ENCODE results near the gene PPP4C. TPM values are rescaled to one million over a fixed set of nuclear protein-coding genes. Genes with fewer than 3 reads are reported as not detected.

Gene PPP4C
- total RNA-seq, 1 donor from 2014 or later: 68.9 TPM

DNA sequence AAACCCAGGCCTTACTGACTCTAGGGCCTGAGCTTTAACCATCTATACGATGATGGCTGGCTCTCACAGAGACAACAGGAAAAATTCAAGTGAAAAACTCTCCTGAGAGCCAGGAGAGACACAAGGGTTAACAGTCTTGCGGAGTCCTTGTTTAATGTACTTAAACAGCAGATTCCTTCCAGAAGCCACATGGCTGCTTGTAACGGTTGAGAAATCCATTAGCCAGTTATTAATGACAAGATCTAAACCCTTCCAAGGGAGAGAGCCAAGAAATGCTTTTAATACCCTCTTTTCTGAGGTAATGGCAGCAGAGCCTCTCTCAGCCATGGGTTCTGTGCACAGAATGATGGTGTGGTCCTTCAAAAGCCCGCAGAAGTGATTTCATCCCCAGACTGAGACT, 15.4 kb upstream of the PPP4C start:
- no peak for ATAC-seq
- intact Hi-C loops (cut with DNase I): no loop called here
- H3K4me3 ChIP-seq: no peak overlapping the region
- no peaks in the 10 kb centered on the region for H3K27me3 ChIP-seq (ENCODE audit: low read depth)
- H3K4me1 ChIP-seq: peaks cover 11% of the 10 kb centered on the region
- no peaks in the 10 kb centered on the region for H3K9me3 ChIP-seq
- no peak overlapping the region for H3K27ac ChIP-seq
- no peak for DNase-seq
- no peaks in the 10 kb centered on the region for H3K36me3 ChIP-seq
- TF ChIP-seq, protein P1, sequence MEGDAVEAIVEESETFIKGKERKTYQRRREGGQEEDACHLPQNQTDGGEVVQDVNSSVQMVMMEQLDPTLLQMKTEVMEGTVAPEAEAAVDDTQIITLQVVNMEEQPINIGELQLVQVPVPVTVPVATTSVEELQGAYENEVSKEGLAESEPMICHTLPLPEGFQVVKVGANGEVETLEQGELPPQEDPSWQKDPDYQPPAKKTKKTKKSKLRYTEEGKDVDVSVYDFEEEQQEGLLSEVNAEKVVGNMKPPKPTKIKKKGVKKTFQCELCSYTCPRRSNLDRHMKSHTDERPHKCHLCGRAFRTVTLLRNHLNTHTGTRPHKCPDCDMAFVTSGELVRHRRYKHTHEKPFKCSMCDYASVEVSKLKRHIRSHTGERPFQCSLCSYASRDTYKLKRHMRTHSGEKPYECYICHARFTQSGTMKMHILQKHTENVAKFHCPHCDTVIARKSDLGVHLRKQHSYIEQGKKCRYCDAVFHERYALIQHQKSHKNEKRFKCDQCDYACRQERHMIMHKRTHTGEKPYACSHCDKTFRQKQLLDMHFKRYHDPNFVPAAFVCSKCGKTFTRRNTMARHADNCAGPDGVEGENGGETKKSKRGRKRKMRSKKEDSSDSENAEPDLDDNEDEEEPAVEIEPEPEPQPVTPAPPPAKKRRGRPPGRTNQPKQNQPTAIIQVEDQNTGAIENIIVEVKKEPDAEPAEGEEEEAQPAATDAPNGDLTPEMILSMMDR (IDR thresholded peaks at IDR 0.05): no peak

DNA sequence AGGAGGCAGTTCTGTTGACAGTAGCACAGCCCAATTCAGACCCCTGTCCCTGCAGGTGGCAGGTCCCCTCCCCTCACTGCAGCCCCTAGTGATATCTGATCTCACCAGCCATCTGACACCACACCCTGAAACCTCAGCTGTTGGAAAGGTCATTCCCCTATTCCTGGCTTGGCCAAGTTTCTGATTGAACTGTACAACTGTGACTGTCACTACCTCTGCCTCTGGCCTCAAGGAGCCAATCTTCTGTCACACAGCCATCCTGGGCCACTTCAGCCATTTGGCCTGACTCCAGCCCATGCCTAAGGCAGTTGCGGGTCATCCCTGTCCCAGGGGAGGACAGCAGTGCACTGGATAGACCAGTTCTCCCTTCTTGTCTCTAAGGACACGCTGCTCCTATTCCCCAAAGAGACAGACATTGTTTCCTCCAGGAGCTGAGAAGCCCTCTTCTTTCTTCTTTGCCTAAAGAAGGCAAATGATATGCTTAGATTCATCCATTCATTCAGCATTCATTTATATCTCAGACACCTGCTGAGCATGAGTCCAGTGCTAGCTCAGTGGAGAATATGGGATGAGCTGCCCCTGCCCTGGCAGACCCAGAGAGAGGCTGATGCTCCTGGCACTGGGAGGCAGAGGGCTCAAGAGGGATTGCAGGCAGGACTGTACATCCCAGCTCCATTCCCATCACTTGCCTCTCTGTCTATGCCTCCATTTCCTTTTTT, 14.8 kb upstream of the PPP4C start:
- no peaks in the 10 kb centered on the region for H3K27me3 ChIP-seq (ENCODE audit: low read depth)
- intact Hi-C loops (cut with DNase I): no loop called here
- no peaks in the 10 kb centered on the region for H3K36me3 ChIP-seq
- TF ChIP-seq, protein P1 (IDR thresholded peaks at IDR 0.05): no peak
- DNase-seq (no peak), ATAC-seq (no peak)
- peaks cover 11% of the 10 kb centered on the region for H3K4me1 ChIP-seq
- no peak overlapping the region for H3K4me3 ChIP-seq
- H3K9me3 ChIP-seq: no peaks in the 10 kb centered on the region
- H3K27ac ChIP-seq: no peak overlapping the region

DNA sequence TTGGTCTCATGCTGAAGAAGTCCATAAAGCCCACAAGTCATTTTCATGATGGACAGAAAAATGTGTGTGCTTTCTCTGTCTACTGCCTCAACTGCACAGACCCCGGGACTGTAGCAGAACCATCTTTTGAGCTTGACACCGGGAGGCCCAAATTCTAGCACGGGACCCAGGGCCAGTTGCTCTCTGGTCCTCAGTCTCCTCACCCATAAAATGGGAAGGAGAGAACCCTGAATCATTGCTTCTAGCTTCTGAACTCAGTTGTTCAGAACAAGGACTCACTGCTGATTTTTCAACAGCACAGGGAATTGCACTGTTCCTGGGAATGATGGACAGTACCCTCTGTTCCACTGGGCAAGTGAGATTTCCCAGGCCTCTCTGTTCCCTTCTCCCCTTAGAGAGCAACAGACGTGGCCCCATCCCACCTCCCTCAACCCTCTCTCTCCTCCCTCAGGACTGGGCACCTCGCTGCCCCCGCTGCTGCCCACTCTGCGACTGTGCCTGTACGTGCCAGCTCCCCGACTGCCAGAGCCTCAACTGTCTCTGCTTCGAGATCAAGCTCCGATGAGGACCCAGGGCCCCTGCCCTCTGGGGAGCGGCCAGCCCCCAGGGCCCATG, 12.4 kb upstream of the PPP4C start:
- ATAC-seq: no peak
- no peaks in the 10 kb centered on the region for H3K27me3 ChIP-seq (ENCODE audit: low read depth)
- H3K4me3 ChIP-seq: peak overlapping the region; percentile 95
- no peak for DNase-seq
- intact Hi-C loops (cut with DNase I): no loop called here
- peaks cover 14% of the 10 kb centered on the region for H3K36me3 ChIP-seq
- H3K4me1 ChIP-seq: peaks cover 30% of the 10 kb centered on the region
- no peaks in the 10 kb centered on the region for H3K9me3 ChIP-seq
- TF ChIP-seq, protein P1 (IDR thresholded peaks at IDR 0.05): no peak
- peak overlapping the region; percentile 99 for H3K27ac ChIP-seq

DNA sequence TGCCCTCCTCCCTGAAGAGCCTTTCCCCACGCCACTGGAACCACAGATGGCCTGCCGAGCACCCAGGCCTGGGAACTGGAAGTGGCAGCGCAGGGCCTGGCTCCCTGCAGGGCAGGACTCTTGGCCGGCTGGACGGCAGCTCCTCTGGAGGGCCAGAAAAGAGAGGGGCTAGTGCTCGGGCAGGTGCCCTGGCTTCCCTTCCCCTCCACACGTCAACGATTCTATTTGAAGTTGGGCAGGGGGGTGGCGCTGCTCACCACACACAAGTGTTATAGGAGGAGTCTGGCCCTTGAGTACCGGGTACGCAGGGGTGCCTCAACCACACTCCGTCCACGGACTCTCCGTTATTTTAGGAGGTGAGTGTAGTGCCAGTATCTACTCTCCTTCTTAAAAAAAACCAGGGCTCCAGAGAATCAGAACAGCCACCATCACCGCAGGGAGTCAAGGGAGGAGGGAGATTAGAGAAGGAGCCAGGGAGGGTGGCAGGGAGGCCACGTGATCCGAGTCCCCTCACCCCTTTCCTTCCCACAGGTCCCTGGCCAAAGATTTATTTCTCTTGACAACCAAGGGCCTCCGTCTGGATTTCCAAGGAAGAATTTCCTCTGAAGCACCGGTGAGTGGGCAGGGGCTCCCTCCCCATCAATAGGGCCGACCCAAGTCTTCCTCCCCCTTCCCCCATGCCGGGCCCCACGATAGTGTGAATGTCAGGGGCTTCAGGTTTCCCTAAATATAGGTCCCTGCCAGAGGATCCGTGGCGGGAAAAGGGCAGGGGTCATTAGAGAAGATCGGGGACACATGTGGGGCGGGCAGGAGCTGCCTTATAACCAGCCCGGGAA, 11.7 kb upstream of the PPP4C start:
- peak; percentile 58 to 59 for ATAC-seq
- Histone ChIP-seq H3K27me3 (ENCODE audit: low read depth) (no peaks in the 10 kb centered on the region), H3K27ac (peak overlapping the region; percentile 99), H3K4me3 (peak overlapping the region; percentile 95), H3K4me1 (peaks cover 37% of the 10 kb centered on the region), H3K36me3 (peaks cover 22% of the 10 kb centered on the region), H3K9me3 (no peaks in the 10 kb centered on the region)
- intact Hi-C loops (cut with DNase I): no loop called here
- TF ChIP-seq, protein P1 (IDR thresholded peaks at IDR 0.05): peak; percentile 33
- DNase-seq: peak; percentile 86

DNA sequence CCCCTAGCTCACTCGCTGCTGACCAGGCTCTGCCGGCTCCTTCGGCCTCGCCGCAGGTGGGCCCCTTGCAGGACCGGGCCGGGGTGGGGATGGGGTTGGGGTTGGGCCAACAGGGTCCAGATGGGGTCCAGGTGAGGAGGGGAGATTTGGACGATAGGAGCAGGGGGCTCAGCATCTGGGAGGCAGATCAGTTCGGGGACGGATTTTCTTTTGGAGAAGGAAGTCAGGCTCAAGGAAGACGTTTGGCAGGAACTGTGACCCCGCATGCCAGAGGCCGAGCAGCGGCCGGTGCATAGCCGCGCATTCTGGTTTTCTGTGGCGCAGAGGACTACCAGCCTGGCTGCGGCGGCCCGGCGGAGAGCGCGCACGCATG, 11.1 kb upstream of the PPP4C start:
- Histone ChIP-seq H3K9me3 (no peaks in the 10 kb centered on the region), H3K27me3 (ENCODE audit: low read depth) (no peaks in the 10 kb centered on the region), H3K4me1 (peaks cover 43% of the 10 kb centered on the region), H3K36me3 (peaks cover 28% of the 10 kb centered on the region), H3K27ac (peak overlapping the region; percentile 99), H3K4me3 (peak overlapping the region; percentile 95)
- DNase-seq (no peak), ATAC-seq (peak; percentile 0 to 5)
- TF ChIP-seq, protein P1 (IDR thresholded peaks at IDR 0.05): no peak
- intact Hi-C loops (cut with DNase I): no loop called here
